Cardiac septum (tissue), 1 donor: ENCODE measurements around the gene ABITRAM. TPM values are rescaled to one million over a fixed set of nuclear protein-coding genes. Genes with fewer than 3 reads are reported as not detected.

ENCODE experiments used
- DNase-seq: peaks from one replicate; pipeline ENCODE4 v3.0.0-alpha.2; 2020; ENCODE audit warnings: low spot score
- intact Hi-C: fragments of 100-400 bp; cut with DNase I; formaldehyde crosslinking; loops from one replicate; pipeline ENCODE4 v1.14.0; 2022
- total RNA-seq: library from RNA; stranded (reverse); fragmentation: NEBNext Ultra II Directional; extraction: Animal tissue kit (Norgen Biotek cat#: 25700); gene quantifications from one replicate; pipeline ENCODE4 v1.2.1, GENCODE V29; 2021
- donor health status: DM: no; HTN: no; CAD: no.

Gene ABITRAM
- total RNA-seq, 1 donor from 2014 or later, result 11.1 TPM

DNA sequence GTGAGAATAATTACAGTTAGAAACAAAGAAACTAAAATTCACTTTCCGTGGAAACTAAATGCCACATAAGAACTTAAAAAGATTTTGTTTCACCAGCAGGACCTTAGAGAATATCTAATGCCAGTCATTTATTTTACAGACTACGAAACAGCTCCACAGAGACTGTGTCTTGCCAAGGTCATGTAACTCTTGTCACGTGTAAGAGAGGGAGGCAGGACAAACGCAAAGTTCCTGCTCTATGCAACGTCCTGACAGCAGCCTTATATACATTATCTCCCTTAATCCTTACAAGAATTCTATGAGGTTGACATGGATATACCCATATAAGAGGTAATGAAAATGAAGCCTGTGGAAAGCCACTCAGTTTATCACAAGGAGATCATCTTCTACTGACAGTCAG, 39.7 kb downstream of the ABITRAM start:
- DNase-seq, result no peak
- intact Hi-C loops, result loop anchor here (5.0 kb wide), 1 partner anchor 38 kb away; the partner anchor contains the start of gene CTNNAL1

DNA sequence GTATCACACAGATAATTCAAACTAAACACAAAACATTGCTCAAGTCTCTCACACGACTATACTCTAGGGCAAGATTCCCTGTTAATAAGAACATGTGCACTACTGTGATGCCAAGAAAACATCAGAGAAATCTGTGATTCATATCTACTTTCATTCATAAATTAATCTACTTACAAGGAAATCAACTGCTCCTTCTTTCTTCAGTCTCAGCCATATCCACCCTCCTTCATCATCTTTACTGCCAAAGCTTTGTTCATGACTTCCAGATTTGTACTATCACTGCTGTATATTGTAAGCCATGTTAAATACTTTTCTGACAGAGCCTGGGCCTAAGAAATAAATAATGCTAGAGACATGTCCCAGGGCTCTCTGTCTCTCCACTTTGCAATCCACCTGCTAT, 44.0 kb downstream of the ABITRAM start:
- intact Hi-C loops, result no loop called here
- no peak for DNase-seq

DNA sequence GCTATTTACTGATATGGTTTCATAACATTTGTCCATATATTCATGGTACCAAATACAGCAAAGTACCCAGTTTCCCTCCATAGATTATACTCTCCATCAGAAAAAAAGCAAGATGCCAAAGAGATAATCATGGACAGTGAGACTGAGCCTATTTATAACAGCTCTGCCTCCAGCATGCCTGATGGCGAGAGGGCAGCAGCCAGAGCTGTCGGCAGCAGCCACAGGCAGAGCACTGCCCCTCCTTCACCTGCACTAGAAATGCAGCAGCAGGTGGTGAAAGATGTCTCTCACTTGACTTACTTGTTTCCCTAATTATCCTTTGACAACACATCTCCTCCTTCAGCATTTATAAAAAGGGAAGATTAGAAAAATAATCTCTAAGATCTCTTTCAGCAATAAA, 46.7 kb downstream of the ABITRAM start:
- DNase-seq, result no peak
- intact Hi-C loops, result no loop called here

DNA sequence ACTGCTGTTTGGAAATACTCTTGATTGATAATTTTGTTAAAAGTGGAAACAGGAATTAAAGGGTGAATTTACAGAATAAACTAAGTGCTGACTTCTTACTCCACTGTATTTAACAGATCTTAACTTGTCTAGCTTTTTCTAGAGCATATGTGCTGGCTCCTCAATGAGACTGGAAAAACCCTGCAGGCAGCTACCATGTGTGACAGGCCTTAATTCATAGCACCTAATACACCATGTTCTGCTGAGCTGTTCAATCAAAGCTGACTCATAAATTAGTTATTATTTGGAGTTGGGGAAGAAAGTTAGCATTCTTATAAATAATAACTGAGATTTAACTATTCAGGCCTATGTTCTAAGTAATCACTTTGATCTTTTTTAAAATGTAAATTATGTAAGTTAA, 49.7 kb downstream of the ABITRAM start:
- no peak for DNase-seq
- intact Hi-C loops, result no loop called here

Other genes starting within 250 kb of the ABITRAM start
- not detected for gene ACTL7B, start 78.4 kb upstream of the ABITRAM start, total RNA-seq
- gene ACTL7A, start 72.1 kb upstream of the ABITRAM start, total RNA-seq, result not detected
- gene ELP1, start 276 bp upstream of the ABITRAM start, total RNA-seq, result 24.2 TPM
- 72.8 TPM for gene CTNNAL1, start 79.1 kb downstream of the ABITRAM start, total RNA-seq
- 73.7 TPM for gene TMEM245, start 185.5 kb downstream of the ABITRAM start, total RNA-seq
- 0.81 TPM for gene FRRS1L, start 232.8 kb downstream of the ABITRAM start, total RNA-seq